ENCODE data around the gene APOM. TPM values are rescaled to one million over a fixed set of nuclear protein-coding genes. Genes with fewer than 3 reads are reported as not detected.

Gene APOM
- not detected for total RNA-seq

GRCh38 chr6:31655349-31656237 is at the start of gene APOM:
TSS of gene APOM (plus strand) at chr6:31655894. CDS start at chr6:31655967, 73 bp downstream.
- no peak for DNase-seq

- no peak for DNase-seq
Measured at GRCh38 chr6:31607317-31607716, 48.4 kb upstream of the APOM start.

GRCh38 chr6:31609519-31610406 is 45.9 kb upstream of the APOM start:
- DNase-seq = no peak

- DNase-seq = no peak
Measured at GRCh38 chr6:31610968-31611367, 44.7 kb upstream of the APOM start.

GRCh38 chr6:31614075-31614619 is 41.5 kb upstream of the APOM start:
- DNase-seq = no peak

- DNase-seq = no peak
Measured at GRCh38 chr6:31614684-31615578, 40.8 kb upstream of the APOM start, which contains the start of gene AIF1. TSS of gene AIF1 (plus strand) at chr6:31615234. CDS start at chr6:31615330, 96 bp downstream.

- no peak for DNase-seq
Measured at GRCh38 chr6:31615748-31616147, 39.9 kb upstream of the APOM start.

GRCh38 chr6:31617010-31617409 is 38.7 kb upstream of the APOM start:
- DNase-seq = no peak

GRCh38 chr6:31619805-31620585 is 35.7 kb upstream of the APOM start:
- DNase-seq = peak; percentile 100

GRCh38 chr6:31620586-31621319 is 34.9 kb upstream of the APOM start, which contains the start of gene PRRC2A:
TSS of gene PRRC2A (plus strand) at chr6:31620715. CDS start at chr6:31622790, 2,075 bp downstream.
- DNase-seq = peak; percentile 90

GRCh38 chr6:31621320-31621939 is 34.3 kb upstream of the APOM start:
- peak; percentile 21 for DNase-seq

- no peak for DNase-seq
Measured at GRCh38 chr6:31621991-31622390, 33.7 kb upstream of the APOM start.

- DNase-seq = no peak
Measured at GRCh38 chr6:31622684-31623091, 33.0 kb upstream of the APOM start.

- no peak for DNase-seq
Measured at GRCh38 chr6:31624070-31624469, 31.6 kb upstream of the APOM start.

- DNase-seq = no peak
Measured at GRCh38 chr6:31626952-31627351, 28.7 kb upstream of the APOM start.

- no peak for DNase-seq
Measured at GRCh38 chr6:31627690-31628287, 27.9 kb upstream of the APOM start.

GRCh38 chr6:31629014-31629413 is 26.7 kb upstream of the APOM start:
- DNase-seq = no peak

- DNase-seq = no peak
Measured at GRCh38 chr6:31630177-31630934, 25.3 kb upstream of the APOM start.

Measured in tongue (tissue), 2 donors.